RWPE2 (cell line): ENCODE results near the gene MOBP.

Experiments used
- ATAC-seq: fragments of 200-7000 bp; cut with Tn5 transposase; 3 replicates; pipeline ENCODE4 v1.9.1; 2021; ENCODE audit warnings: low read depth
- DNase-seq: peaks from one replicate; pipeline ENCODE4 v3.0.0-alpha.2; 2020; ENCODE audit warnings: low spot score
- H3K27ac ChIP-seq: fragments of 450-650 bp; 2 replicates; pipeline ENCODE4 v1.5.1; 2017; ENCODE audit warnings: mild to moderate bottlenecking; ENCODE audit not compliant: poor library complexity, severe bottlenecking
- H3K27me3 ChIP-seq: fragments of 250-450 bp; sonication (Bioruptor Pico); 2 replicates; pipeline ENCODE4 v1.5.1; 2021; ENCODE audit warnings: mild to moderate bottlenecking, moderate library complexity; ENCODE audit not compliant: insufficient read depth, poor library complexity, severe bottlenecking
- H3K36me3 ChIP-seq: fragments of 250-450 bp; sonication (Bioruptor Pico); 2 replicates; pipeline ENCODE4 v1.5.1; 2020; ENCODE audit warnings: low read depth, mild to moderate bottlenecking, moderate library complexity
- H3K4me1 ChIP-seq: fragments of 250-450 bp; sonication (Bioruptor Pico); 2 replicates; pipeline ENCODE4 v1.5.1; 2021; ENCODE audit warnings: mild to moderate bottlenecking, moderate library complexity; ENCODE audit not compliant: insufficient read depth, poor library complexity, severe bottlenecking
- H3K4me3 ChIP-seq: fragments of 250-450 bp; sonication (Bioruptor Pico); 2 replicates; pipeline ENCODE4 v1.5.1; 2021; ENCODE audit warnings: mild to moderate bottlenecking, moderate library complexity; ENCODE audit not compliant: severe bottlenecking
- H3K9me3 ChIP-seq: fragments of 250-450 bp; sonication (Bioruptor Pico); 2 replicates; pipeline ENCODE4 v1.5.1; 2021; ENCODE audit warnings: mild to moderate bottlenecking, moderate library complexity; ENCODE audit not compliant: severe bottlenecking
- TF ChIP-seq, protein P1 (sequence below): fragments of 450-650 bp; IDR thresholded peaks from one replicate; pipeline ENCODE4 v1.5.1; 2017; ENCODE audit warnings: mild to moderate bottlenecking, moderate library complexity; ENCODE audit not compliant: poor library complexity, severe bottlenecking

Gene MOBP

DNA sequence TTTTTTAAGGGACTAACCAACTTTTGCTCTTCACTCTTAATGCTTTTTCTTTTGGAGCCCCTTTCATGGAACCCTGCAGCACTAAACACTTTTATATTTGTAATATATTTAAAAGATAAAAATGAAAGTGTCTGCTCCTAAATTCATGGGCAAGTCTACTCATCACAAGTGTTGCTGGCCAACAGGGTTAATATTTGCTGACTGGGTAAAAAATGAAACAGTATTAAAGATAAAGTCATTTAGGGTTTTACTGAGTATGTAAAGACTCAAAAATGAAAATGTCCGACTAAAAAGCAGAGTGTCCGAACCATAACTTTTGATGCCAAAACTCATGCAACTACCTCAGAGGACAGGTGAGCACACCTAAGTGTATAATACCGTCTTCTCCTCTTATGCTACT, 54.0 kb downstream of the MOBP start:
- TF ChIP-seq, protein P1, sequence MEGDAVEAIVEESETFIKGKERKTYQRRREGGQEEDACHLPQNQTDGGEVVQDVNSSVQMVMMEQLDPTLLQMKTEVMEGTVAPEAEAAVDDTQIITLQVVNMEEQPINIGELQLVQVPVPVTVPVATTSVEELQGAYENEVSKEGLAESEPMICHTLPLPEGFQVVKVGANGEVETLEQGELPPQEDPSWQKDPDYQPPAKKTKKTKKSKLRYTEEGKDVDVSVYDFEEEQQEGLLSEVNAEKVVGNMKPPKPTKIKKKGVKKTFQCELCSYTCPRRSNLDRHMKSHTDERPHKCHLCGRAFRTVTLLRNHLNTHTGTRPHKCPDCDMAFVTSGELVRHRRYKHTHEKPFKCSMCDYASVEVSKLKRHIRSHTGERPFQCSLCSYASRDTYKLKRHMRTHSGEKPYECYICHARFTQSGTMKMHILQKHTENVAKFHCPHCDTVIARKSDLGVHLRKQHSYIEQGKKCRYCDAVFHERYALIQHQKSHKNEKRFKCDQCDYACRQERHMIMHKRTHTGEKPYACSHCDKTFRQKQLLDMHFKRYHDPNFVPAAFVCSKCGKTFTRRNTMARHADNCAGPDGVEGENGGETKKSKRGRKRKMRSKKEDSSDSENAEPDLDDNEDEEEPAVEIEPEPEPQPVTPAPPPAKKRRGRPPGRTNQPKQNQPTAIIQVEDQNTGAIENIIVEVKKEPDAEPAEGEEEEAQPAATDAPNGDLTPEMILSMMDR, result no peak
- Histone ChIP-seq H3K4me1 (no peaks in the 10 kb centered on the region), H3K9me3 (peaks cover 7% of the 10 kb centered on the region), H3K36me3 (no peaks in the 10 kb centered on the region), H3K27me3 (no peaks in the 10 kb centered on the region), H3K27ac (no peak overlapping the region), H3K4me3 (no peak overlapping the region)
- no peak for DNase-seq
- ATAC-seq, result no peak

DNA sequence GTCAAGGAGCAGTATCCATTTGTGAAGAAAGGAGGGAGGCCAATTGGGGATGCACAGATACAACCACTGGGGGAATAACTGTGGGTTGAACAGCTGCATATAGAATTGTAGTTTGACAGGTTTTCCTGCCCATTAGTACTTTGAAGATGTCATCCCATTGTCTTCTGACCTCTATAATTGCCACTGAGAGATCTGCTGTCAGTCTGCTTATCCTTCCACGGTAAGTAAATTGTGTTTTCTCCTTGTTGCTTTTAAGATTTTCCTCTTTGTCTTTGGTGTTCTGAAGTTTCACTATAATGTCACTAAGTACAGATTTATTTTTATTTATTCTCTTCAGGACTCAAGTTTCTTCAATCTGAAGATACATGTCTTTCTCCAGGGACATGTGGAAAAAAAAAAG, 56.6 kb downstream of the MOBP start:
- no peaks in the 10 kb centered on the region for H3K27me3 ChIP-seq

DNA sequence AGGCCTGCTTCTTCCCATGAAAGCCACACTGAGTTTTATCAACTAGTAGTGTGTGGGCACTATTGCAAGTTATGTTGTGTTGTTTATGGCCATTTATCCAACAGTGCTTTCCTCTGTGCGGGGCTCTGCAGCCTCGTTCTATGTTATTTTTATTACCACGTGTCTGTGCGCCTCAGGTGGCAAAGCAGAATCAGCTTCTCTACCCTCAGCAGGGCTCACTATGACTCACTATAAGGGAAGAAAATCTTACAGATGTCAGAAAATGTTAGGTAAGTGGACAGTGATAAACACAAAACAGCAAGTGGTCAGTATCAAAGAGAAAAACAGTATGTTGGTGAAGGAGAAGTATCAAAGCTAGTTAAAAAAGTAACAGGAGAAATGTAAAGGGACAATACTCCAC, 61.4 kb downstream of the MOBP start:
- DNase-seq, result no peak

More for the DNA sequence above, 56.6 kb downstream of the MOBP start:
- H3K36me3 ChIP-seq, result no peaks in the 10 kb centered on the region
- no peak for DNase-seq
- no peaks in the 10 kb centered on the region for H3K4me1 ChIP-seq
- no peak overlapping the region for H3K27ac ChIP-seq
- no peak for ATAC-seq
- TF ChIP-seq, protein P1, result no peak
- peaks cover 7% of the 10 kb centered on the region for H3K9me3 ChIP-seq
- H3K4me3 ChIP-seq, result no peak overlapping the region

DNA sequence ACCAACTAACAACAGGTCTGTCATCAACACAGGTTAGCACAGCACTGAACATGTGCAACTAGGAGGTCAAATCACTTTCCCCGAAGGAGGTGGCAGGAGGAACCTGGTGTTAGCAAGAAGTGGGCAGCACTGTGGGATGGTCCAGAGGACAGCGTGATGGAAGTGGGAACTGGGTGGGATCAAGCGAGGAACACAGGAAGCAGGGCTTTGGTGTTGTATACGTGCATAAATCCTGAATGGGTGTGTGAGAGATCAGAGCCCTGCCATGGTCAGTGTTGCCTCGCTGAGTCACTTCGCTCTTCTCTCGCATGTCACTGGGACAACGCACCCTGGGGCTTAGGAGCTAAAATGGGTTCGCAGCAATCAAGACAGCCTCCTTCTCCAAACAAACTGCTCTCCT, 62.1 kb downstream of the MOBP start:
- no peaks in the 10 kb centered on the region for H3K27me3 ChIP-seq
- TF ChIP-seq, protein P1, result no peak
- peaks cover 22% of the 10 kb centered on the region for H3K4me1 ChIP-seq
- DNase-seq (no peak), ATAC-seq (no peak)
- no peak overlapping the region for H3K4me3 ChIP-seq
- no peak overlapping the region for H3K27ac ChIP-seq
- H3K36me3 ChIP-seq, result no peaks in the 10 kb centered on the region
- H3K9me3 ChIP-seq, result no peaks in the 10 kb centered on the region

More for the DNA sequence above, 61.4 kb downstream of the MOBP start:
- Histone ChIP-seq H3K9me3 (peaks cover 6% of the 10 kb centered on the region), H3K27ac (no peak overlapping the region), H3K4me1 (peaks cover 22% of the 10 kb centered on the region), H3K36me3 (no peaks in the 10 kb centered on the region), H3K4me3 (no peak overlapping the region), H3K27me3 (no peaks in the 10 kb centered on the region)
- TF ChIP-seq, protein P1, result no peak
- ATAC-seq, result no peak

DNA sequence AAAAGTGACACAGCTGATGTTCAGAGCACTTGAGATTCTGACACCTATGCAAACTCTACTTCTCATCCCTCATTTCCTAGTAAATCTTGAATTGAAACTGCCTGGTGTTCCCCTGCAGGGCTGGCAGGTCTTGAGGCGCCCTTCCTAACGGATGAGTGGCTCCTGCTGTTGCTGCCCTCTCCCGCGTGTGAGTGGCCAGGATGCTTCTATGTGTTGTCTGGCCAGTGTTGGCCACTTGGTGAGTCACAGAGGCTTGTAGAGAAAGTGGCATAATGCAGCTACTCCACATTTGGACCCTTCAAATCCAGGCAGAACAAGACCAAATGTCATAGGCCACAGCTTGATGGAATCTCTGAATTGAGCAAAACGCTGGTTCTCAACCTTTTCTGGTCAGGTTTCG, 63.6 kb downstream of the MOBP start:
- H3K4me1 ChIP-seq, result peaks cover 22% of the 10 kb centered on the region
- no peaks in the 10 kb centered on the region for H3K27me3 ChIP-seq
- TF ChIP-seq, protein P1, result no peak
- H3K4me3 ChIP-seq, result no peak overlapping the region
- no peaks in the 10 kb centered on the region for H3K9me3 ChIP-seq
- DNase-seq, result no peak
- no peak for ATAC-seq
- no peaks in the 10 kb centered on the region for H3K36me3 ChIP-seq
- peak overlapping the region; percentile 72 for H3K27ac ChIP-seq
